Colonic mucosa (tissue), 4 donors: Measurements from ENCODE around the gene TCP1. TPM values are rescaled to one million over a fixed set of nuclear protein-coding genes. Genes with fewer than 3 reads are reported as not detected.

Experiments
- DNase-seq: peaks from one replicate; pipeline ENCODE4 v3.0.0-alpha.2; 2020
- H3K27ac ChIP-seq: fragments of 200-600 bp; one replicate; pipeline ENCODE4 v1.8.0; 2021
- H3K27me3 ChIP-seq: fragments of 200-600 bp; one replicate; pipeline ENCODE4 v1.8.0; 2021
- H3K36me3 ChIP-seq: fragments of 200-600 bp; one replicate; pipeline ENCODE4 v1.8.0; 2021
- H3K4me1 ChIP-seq: fragments of 200-600 bp; one replicate; pipeline ENCODE4 v1.8.0; 2021; ENCODE audit warnings: mild to moderate bottlenecking
- H3K4me3 ChIP-seq: fragments of 200-600 bp; one replicate; pipeline ENCODE4 v1.8.0; 2021
- H3K9ac ChIP-seq, 2 donors: one replicate each; pipeline ENCODE4 v1.7.0; 2013; ENCODE audit warnings: control low read depth in 2 of 2, low read depth in 2 of 2, low read length in 2 of 2
- H3K9me3 ChIP-seq: fragments of 200-600 bp; one replicate; pipeline ENCODE4 v1.8.0; 2021
- CTCF ChIP-seq: fragments of 200-600 bp; IDR thresholded peaks from one replicate; pipeline ENCODE4 v1.8.0; 2022; ENCODE audit warnings: antibody characterized with exemption, mild to moderate bottlenecking
- intact Hi-C: fragments of 100-400 bp; cut with DNase I; formaldehyde crosslinking; loops from one replicate; pipeline ENCODE4 v1.14.1; 2022
- total RNA-seq, 2 donors: library from RNA; stranded (reverse); fragmentation: NEBNext Ultra II Directional in 1 of 2; extraction: Animal tissue kit (Norgen Biotek cat#: 25700) in 1 of 2; gene quantifications; one replicate each; pipeline ENCODE4 v1.2.1, GENCODE V29; 2021
- donor health status: healthy.
- donor health status: DM: no; HTN: no; CAD: no.
- donor health status: DM: no; HTN: no; CAD: no.

TCP1 gene
- total RNA-seq, 2 donors from 2014 or later = 163 to 294 TPM

- Histone ChIP-seq H3K4me1 (no peaks in the 10 kb centered on the region), H3K27me3 (no peaks in the 10 kb centered on the region), H3K9me3 (no peaks in the 10 kb centered on the region), H3K4me3 (no peak overlapping the region), H3K9ac (no peak overlapping the region), H3K36me3 (no peaks in the 10 kb centered on the region), H3K27ac (no peak overlapping the region)
- no peak for DNase-seq
- no peak for TF ChIP-seq CTCF
- intact Hi-C loops = no loop called here
These were observed 24.4 kb upstream of the TCP1 start for GRCh38 chr6:159813781-159814180.

DNA sequence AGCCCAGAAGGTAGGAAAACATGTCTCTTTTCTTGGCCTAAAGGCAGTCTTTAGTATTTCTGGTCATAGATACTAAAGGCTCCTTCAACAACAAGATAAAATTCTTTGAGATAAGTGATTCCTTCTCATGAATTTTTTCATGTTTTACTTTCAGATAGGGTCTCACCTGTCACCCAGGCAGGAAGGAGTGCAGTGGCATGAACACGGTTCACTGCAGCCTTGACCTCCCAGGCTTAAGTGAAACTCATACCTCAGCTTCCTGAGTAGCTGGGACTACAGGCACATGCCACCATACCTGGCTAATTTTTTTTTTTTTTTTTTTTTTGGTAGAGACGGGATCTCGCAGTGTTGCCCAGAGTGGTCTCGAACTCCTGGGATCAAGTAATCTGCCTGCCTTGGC, 19.7 kb upstream of the TCP1 start:
- H3K27ac ChIP-seq = no peak overlapping the region
- no peaks in the 10 kb centered on the region for H3K27me3 ChIP-seq
- H3K4me1 ChIP-seq = no peaks in the 10 kb centered on the region
- no peak overlapping the region for H3K4me3 ChIP-seq
- no peaks in the 10 kb centered on the region for H3K36me3 ChIP-seq
- TF ChIP-seq CTCF = no peak
- H3K9me3 ChIP-seq = no peaks in the 10 kb centered on the region
- no peak overlapping the region for H3K9ac ChIP-seq
- DNase-seq = no peak
- intact Hi-C loops = no loop called here

DNA sequence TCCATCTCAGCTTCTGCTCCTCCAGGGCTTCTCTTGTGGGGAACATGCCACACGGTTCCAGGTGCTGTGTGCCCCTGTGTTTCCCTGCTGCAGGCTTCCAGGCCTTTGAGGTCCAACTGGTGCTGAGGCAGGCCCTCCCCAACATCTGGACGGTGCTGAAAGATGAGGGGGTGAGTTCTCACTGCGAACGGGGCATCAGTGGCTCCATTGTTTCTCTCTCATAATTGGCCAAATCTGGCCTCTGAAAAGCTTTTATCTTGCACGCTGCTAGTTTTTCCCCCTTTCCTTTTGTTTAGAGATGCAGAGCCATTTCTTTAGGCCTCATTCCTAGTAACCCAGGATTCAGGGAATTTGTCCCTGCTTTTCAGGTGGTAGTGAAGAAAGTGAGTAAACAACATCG, 19.2 kb upstream of the TCP1 start:
- H3K27ac ChIP-seq = no peak overlapping the region
- no peaks in the 10 kb centered on the region for H3K36me3 ChIP-seq
- intact Hi-C loops = no loop called here
- H3K4me1 ChIP-seq = no peaks in the 10 kb centered on the region
- no peaks in the 10 kb centered on the region for H3K9me3 ChIP-seq
- H3K9ac ChIP-seq = no peak overlapping the region
- H3K4me3 ChIP-seq = no peak overlapping the region
- H3K27me3 ChIP-seq = no peaks in the 10 kb centered on the region
- DNase-seq = no peak
- no peak for TF ChIP-seq CTCF

- H3K27me3 ChIP-seq = no peaks in the 10 kb centered on the region
- H3K4me3 ChIP-seq = no peak overlapping the region
- intact Hi-C loops = no loop called here
- no peak overlapping the region for H3K9ac ChIP-seq
- no peak for DNase-seq
- H3K9me3 ChIP-seq = no peaks in the 10 kb centered on the region
- H3K4me1 ChIP-seq = no peaks in the 10 kb centered on the region
- no peak for TF ChIP-seq CTCF
- no peaks in the 10 kb centered on the region for H3K36me3 ChIP-seq
- H3K27ac ChIP-seq = no peak overlapping the region
These were observed 17.9 kb upstream of the TCP1 start for GRCh38 chr6:159807150-159807858.

DNA sequence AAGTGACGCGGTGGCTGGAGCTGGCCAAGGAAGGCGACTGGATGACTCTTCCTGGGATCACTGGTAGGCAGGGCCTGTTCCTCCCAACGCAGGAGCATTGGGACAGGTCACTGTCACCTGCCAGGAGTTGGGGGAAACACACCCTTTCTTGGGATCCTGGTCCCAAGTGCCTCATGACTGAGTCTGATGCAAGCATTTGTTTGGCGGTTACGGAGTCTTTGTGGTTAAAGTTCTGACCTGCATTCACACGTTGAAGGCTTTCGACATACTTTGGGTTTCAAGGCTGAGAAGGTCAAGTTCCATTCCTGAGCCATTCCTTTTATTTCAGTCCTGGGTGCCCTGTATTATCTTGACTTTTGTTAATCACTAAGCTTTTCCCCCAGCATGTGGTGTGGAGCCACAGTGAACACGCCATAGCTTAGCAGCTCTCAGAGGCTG, 16.6 kb upstream of the TCP1 start:
- H3K4me1 ChIP-seq = no peaks in the 10 kb centered on the region
- H3K27ac ChIP-seq = no peak overlapping the region
- intact Hi-C loops = no loop called here
- H3K9ac ChIP-seq = no peak overlapping the region
- TF ChIP-seq CTCF = no peak
- no peaks in the 10 kb centered on the region for H3K9me3 ChIP-seq
- no peaks in the 10 kb centered on the region for H3K27me3 ChIP-seq
- no peak for DNase-seq
- H3K36me3 ChIP-seq = no peaks in the 10 kb centered on the region
- no peak overlapping the region for H3K4me3 ChIP-seq
